ENCODE results near the gene PROSER2.

DNA sequence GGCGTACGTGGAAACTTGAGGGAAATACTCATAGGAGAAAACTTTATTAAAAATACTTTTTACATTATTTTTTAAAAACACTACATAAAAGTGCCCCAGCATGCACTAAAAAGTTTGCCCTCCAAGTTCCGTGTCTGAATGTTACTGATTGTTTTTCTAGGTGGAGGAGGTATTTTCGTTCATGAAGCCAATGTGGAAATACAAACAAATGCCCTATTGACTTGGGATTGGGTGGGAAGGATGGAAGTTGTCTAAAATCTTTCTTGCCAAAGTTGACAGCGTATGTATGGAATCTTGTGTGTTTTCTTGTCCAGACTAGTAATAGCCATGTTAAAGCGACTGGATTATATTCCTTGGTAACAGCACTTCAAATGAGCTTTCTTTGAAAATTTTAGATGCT is 1.2 kb downstream of the PROSER2 start:
- TF ChIP-seq, protein P1, sequence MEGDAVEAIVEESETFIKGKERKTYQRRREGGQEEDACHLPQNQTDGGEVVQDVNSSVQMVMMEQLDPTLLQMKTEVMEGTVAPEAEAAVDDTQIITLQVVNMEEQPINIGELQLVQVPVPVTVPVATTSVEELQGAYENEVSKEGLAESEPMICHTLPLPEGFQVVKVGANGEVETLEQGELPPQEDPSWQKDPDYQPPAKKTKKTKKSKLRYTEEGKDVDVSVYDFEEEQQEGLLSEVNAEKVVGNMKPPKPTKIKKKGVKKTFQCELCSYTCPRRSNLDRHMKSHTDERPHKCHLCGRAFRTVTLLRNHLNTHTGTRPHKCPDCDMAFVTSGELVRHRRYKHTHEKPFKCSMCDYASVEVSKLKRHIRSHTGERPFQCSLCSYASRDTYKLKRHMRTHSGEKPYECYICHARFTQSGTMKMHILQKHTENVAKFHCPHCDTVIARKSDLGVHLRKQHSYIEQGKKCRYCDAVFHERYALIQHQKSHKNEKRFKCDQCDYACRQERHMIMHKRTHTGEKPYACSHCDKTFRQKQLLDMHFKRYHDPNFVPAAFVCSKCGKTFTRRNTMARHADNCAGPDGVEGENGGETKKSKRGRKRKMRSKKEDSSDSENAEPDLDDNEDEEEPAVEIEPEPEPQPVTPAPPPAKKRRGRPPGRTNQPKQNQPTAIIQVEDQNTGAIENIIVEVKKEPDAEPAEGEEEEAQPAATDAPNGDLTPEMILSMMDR (IDR thresholded peaks at IDR 0.05 in 8 of 11, conservative IDR thresholded peaks at IDR 0.05 in 3 of 11) = no peak
- no peak for TF ChIP-seq POLR2A (IDR thresholded peaks at IDR 0.05)
- TF ChIP-seq POLR2AphosphoS5 (IDR thresholded peaks at IDR 0.05) = no peak

Measured in spleen (tissue), 7 donors.